ENCODE measurements around the gene KRTAP10-3.
A peak's percentile ranks its signal among the peaks of the same experiment; 100 is the strongest.
"Not testable (repeated sequence)": the region's sequence is repeated elsewhere in the genome, so short reads cannot be mapped to it uniquely, and the experiment has no call there.

KRTAP10-3 gene

DNA sequence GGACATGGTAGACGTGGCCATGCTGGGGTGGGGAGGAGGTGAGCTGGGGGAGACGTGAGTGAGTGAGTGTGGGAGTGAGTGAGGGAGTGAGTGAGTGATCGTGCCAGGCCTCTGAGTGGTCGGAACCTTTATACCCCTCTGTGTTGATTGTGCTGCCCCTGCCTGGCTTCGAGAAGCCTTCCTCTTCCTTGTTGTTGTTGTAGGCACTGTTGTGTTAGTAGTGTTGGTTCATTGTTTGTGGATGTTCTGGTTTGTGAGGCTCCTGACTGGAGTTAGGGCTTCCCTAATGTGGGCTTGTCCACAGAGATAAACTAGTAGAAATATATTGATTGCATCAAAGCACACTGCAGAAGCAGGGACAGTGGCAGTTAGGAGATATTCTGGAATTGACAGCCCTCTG is at the start of gene KRTAP10-3:
KRTAP10-3 (minus strand) TSS at position 101 of the 400 bp plus-strand sequence; CDS start at position 21, 80 bp downstream.
- no peak within 1 kb of the TSS for H3K27ac ChIP-seq
- TF ChIP-seq ZFX (IDR thresholded peaks at IDR 0.05; ENCODE audit: borderline replicate concordance) = no peak
- TF ChIP-seq, protein P1, sequence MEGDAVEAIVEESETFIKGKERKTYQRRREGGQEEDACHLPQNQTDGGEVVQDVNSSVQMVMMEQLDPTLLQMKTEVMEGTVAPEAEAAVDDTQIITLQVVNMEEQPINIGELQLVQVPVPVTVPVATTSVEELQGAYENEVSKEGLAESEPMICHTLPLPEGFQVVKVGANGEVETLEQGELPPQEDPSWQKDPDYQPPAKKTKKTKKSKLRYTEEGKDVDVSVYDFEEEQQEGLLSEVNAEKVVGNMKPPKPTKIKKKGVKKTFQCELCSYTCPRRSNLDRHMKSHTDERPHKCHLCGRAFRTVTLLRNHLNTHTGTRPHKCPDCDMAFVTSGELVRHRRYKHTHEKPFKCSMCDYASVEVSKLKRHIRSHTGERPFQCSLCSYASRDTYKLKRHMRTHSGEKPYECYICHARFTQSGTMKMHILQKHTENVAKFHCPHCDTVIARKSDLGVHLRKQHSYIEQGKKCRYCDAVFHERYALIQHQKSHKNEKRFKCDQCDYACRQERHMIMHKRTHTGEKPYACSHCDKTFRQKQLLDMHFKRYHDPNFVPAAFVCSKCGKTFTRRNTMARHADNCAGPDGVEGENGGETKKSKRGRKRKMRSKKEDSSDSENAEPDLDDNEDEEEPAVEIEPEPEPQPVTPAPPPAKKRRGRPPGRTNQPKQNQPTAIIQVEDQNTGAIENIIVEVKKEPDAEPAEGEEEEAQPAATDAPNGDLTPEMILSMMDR (IDR thresholded peaks at IDR 0.05) = no peak

DNA sequence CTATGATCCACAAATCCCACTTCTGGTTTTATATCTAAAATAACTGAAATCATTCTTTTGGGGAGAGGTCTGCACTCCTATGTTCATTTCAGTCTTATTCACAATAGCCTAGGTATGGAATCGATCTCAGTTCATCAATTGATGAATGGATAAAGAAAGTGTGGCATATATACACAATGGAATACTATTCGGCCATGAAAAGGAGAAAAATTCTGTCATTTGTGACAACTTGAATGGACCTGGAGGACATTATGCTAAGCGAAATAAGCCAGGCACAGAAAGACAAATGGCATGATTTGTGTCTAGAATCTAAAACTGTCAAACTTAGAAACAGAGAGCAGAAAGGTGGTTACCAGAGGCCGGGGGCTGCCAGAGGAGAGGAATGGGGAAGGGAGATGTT is 47.9 kb upstream of the KRTAP10-3 start:
- TF ChIP-seq, protein P1 (IDR thresholded peaks at IDR 0.05) = no peak
- no peak for TF ChIP-seq ZFX (IDR thresholded peaks at IDR 0.05; ENCODE audit: borderline replicate concordance)
- no peak overlapping the region for H3K27ac ChIP-seq

- no peak overlapping the region for H3K27ac ChIP-seq
- TF ChIP-seq, protein P1 (IDR thresholded peaks at IDR 0.05) = no peak
- TF ChIP-seq ZFX (IDR thresholded peaks at IDR 0.05; ENCODE audit: borderline replicate concordance) = no peak
Observed at GRCh38 chr21:44603911-44604310, 45.3 kb upstream of the KRTAP10-3 start.

GRCh38 chr21:44603109-44603875 is 44.7 kb upstream of the KRTAP10-3 start:
- TF ChIP-seq, protein P1 (IDR thresholded peaks at IDR 0.05) = no peak
- no peak for TF ChIP-seq ZFX (IDR thresholded peaks at IDR 0.05; ENCODE audit: borderline replicate concordance)
- no peak overlapping the region for H3K27ac ChIP-seq

DNA sequence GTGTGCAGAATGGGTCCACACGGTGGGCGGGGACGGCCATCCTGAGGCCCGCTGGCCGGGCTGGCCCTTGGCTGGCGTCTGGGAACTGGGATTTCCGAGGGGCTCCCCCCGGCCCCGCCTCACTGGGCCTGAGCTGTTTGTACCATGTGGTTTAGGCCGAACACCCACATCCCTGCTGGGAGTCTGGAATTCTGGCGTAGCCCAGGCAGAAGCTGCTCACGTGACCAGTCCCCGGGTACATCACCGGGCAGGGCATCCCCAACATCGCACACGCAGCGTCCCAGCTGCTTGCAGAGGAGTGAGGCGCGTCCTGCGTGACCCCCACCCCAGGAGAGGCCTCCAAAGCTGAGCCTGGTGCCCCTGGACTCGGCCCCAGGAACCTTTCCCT is 43.9 kb upstream of the KRTAP10-3 start:
- H3K27ac ChIP-seq = no peak overlapping the region
- TF ChIP-seq, protein P1 (IDR thresholded peaks at IDR 0.05) = no peak
- no peak for TF ChIP-seq ZFX (IDR thresholded peaks at IDR 0.05; ENCODE audit: borderline replicate concordance)

DNA sequence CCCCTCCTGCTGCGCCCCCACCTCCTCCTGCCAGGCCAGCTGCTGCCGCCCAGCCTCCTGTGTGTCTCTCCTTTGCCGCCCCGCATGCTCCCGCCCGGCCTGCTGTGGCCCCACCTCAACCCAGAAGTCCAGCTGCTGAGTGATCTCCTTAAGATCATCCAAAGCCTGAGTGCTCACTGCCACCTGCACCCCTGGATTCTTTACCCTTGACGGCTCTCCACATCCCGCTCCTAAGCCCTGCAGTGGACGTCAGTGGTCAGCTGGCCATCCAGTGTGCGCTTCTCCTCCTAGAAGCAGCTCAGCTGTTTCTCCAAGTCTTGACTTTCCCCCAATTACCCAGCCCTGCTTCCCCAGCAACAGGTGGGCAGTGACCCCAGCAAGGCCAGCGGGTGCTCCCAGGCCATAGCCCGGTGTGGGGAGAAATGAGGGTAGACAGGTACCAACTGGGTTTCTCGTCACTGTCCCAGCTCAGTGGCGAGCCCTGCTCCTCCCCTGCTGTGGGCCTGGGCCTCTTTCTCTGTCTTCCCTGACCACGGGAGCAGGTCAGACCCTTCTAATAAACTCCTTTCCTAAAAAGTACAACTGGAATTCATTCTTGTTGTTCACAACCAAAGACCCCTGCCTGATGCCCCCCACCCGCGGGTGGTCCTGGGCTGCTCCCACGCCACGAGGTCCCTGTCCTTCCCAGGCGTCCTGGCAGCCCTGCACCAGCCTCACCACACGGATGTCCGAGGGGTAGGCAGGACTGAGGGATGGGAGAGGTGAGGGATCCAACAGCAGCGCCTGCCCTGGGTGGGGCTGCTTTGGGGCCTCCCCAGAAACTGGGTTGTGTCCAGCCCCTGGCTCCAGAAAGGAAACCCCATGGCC is 43.2 kb upstream of the KRTAP10-3 start:
- TF ChIP-seq ZFX (IDR thresholded peaks at IDR 0.05; ENCODE audit: borderline replicate concordance) = no peak
- TF ChIP-seq, protein P1 (IDR thresholded peaks at IDR 0.05) = no peak
- no peak overlapping the region for H3K27ac ChIP-seq

GRCh38 chr21:44601091-44601490 is 42.5 kb upstream of the KRTAP10-3 start:
- TF ChIP-seq, protein P1 (IDR thresholded peaks at IDR 0.05) = peak; percentile 26; the same call in 1 of the 2 replicates
- not testable (repeated sequence) for H3K27ac ChIP-seq

GRCh38 chr21:44600118-44600978 is 41.8 kb upstream of the KRTAP10-3 start, which contains the start of gene KRTAP10-7:
TSS of gene KRTAP10-7 (plus strand) at chr21:44600597. CDS start at chr21:44600622, 25 bp downstream.
- H3K27ac ChIP-seq = not testable (repeated sequence)
